GM23338 (cell line): ENCODE data around the gene KRTAP12-1. TPM values are rescaled to one million over a fixed set of nuclear protein-coding genes. Genes with fewer than 3 reads are reported as not detected.
A peak's percentile ranks its signal among the peaks of the same experiment; 100 is the strongest.

ENCODE experiments used
- ATAC-seq: fragments of 200-7000 bp; cut with Tn5 transposase; 3 replicates; pipeline ENCODE4 v1.9.1; 2020
- DNase-seq: peaks from one replicate; pipeline ENCODE4 v3.0.0-alpha.2; 2015; ENCODE audit warnings: low spot score
- H2AFZ ChIP-seq: fragments of 200-600 bp; sonication (generic); 2 replicates; pipeline ENCODE4 v1.8.0; 2016; ENCODE audit warnings: antibody characterized with exemption, mild to moderate bottlenecking, moderate library complexity
- H3F3A ChIP-seq: fragments of 200-600 bp; sonication (generic); replicated peaks from 2 replicates; pipeline ENCODE4 v1.8.0; 2017; ENCODE audit warnings: antibody characterized with exemption, mixed run types, low read depth
- H3K27ac ChIP-seq: fragments of 200-600 bp; sonication (generic); 2 replicates; pipeline ENCODE4 v1.6.1; 2016; ENCODE audit warnings: low read depth
- H3K27me3 ChIP-seq: fragments of 200-600 bp; sonication (generic); 2 replicates; pipeline ENCODE4 v1.8.0; 2016; ENCODE audit warnings: mild to moderate bottlenecking, mixed run types, moderate library complexity; ENCODE audit not compliant: insufficient read depth
- H3K36me3 ChIP-seq: fragments of 200-600 bp; sonication (generic); 2 replicates; pipeline ENCODE4 v1.8.0; 2016; ENCODE audit warnings: mild to moderate bottlenecking; ENCODE audit not compliant: insufficient read depth
- H3K4me1 ChIP-seq: fragments of 200-600 bp; sonication (generic); 2 replicates; pipeline ENCODE4 v1.8.0; 2016; ENCODE audit warnings: mild to moderate bottlenecking, moderate library complexity; ENCODE audit not compliant: insufficient read depth
- H3K4me2 ChIP-seq: fragments of 200-600 bp; sonication (generic); 2 replicates; pipeline ENCODE4 v1.7.1; 2017; ENCODE audit warnings: mixed run types
- H3K4me3 ChIP-seq: fragments of 200-600 bp; sonication (generic); 2 replicates; pipeline ENCODE4 v1.6.1; 2016; ENCODE audit warnings: mixed run types
- H3K79me2 ChIP-seq: fragments of 200-600 bp; sonication (generic); replicated peaks from 2 replicates; pipeline ENCODE4 v1.8.0; 2017; ENCODE audit warnings: mild to moderate bottlenecking; ENCODE audit not compliant: insufficient read depth
- H3K9me2 ChIP-seq: fragments of 200-600 bp; sonication (generic); 2 replicates; pipeline ENCODE4 v1.8.0; 2017; ENCODE audit not compliant: insufficient read depth
- H4K20me1 ChIP-seq: fragments of 200-600 bp; sonication (generic); replicated peaks from 2 replicates; pipeline ENCODE4 v1.8.0; 2017; ENCODE audit warnings: mild to moderate bottlenecking; ENCODE audit not compliant: insufficient read depth
- H3K27ac Mint-ChIP-seq: 2 replicates; pipeline ENCODE4 v1.8.0; 2020; ENCODE audit warnings: inconsistent platforms, mild to moderate bottlenecking, moderate library complexity, mixed read lengths
- H3K27me3 Mint-ChIP-seq: 3 replicates; pipeline ENCODE4 v1.8.0; 2022; ENCODE audit warnings: low read depth, mild to moderate bottlenecking, moderate library complexity, mixed read lengths, inconsistent platforms; ENCODE audit not compliant: insufficient read depth, poor library complexity
- H3K36me3 Mint-ChIP-seq: 3 replicates; pipeline ENCODE4 v1.8.0; 2021; ENCODE audit warnings: low read depth, mild to moderate bottlenecking, inconsistent platforms, moderate library complexity, mixed read lengths
- H3K4me1 Mint-ChIP-seq: 3 replicates; pipeline ENCODE4 v1.8.0; 2020; ENCODE audit warnings: mild to moderate bottlenecking, inconsistent platforms, mixed read lengths
- H3K4me3 Mint-ChIP-seq: 3 replicates; pipeline ENCODE4 v1.8.0; 2021; ENCODE audit warnings: moderate library complexity, mild to moderate bottlenecking, inconsistent platforms, mixed read lengths
- H3K9me3 Mint-ChIP-seq: 3 replicates; pipeline ENCODE4 v1.8.0; 2020; ENCODE audit warnings: moderate library complexity, mild to moderate bottlenecking, inconsistent platforms, mixed read lengths
- CREB1 ChIP-seq: fragments of 250-450 bp; sonication (Bioruptor Pico); IDR thresholded peaks from 2 replicates; pipeline ENCODE4 v1.5.0; 2020; ENCODE audit warnings: low read depth, mild to moderate bottlenecking, moderate library complexity
- EZH2phosphoT487 ChIP-seq: fragments of 200-600 bp; sonication (generic); IDR thresholded peaks from one replicate; pipeline ENCODE4 v1.8.1; 2018; ENCODE audit warnings: antibody characterized with exemption; ENCODE audit not compliant: unreplicated experiment
- JUNB ChIP-seq: IDR thresholded peaks from one replicate; pipeline ENCODE4 v1.6.1; 2016; ENCODE audit warnings: antibody characterized with exemption; ENCODE audit not compliant: unreplicated experiment
- POLR2AphosphoS5 ChIP-seq: IDR thresholded peaks from 2 replicates; pipeline ENCODE4 v1.6.1; 2016; ENCODE audit warnings: antibody characterized with exemption, low read depth
- STAT1 ChIP-seq: IDR thresholded peaks from one replicate; pipeline ENCODE4 v1.6.1; 2016; ENCODE audit warnings: antibody characterized with exemption; ENCODE audit not compliant: unreplicated experiment
- ZNF114 ChIP-seq: fragments of 250-450 bp; sonication (Bioruptor Pico); IDR thresholded peaks from 2 replicates; pipeline ENCODE4 v1.5.0; 2020; ENCODE audit warnings: mild to moderate bottlenecking, moderate library complexity
- ZNF331 ChIP-seq: fragments of 250-450 bp; sonication (Bioruptor Pico); IDR thresholded peaks from 2 replicates; pipeline ENCODE4 v1.5.0; 2020; ENCODE audit warnings: low read depth, mild to moderate bottlenecking, moderate library complexity
- polyA plus RNA-seq: library from polyadenylated mRNA; unstranded; fragments of >200 nt; fragmentation: Nextera tagmentation; extraction: Ambion mirVana; gene quantifications from 2 replicates; pipeline ENCODE4 v1.2.1, GENCODE V29; 2016
- total RNA-seq: library from RNA; depleted of rRNA; stranded (reverse); fragments of >200 nt; shearing (Covaris generic); gene quantifications from 2 replicates; pipeline ENCODE4 v1.2.3, GENCODE V29; 2014
- TF ChIP-seq, protein P1 (sequence below): IDR thresholded peaks from one replicate; pipeline ENCODE4 v1.6.1; 2018; ENCODE audit warnings: antibody characterized with exemption; ENCODE audit not compliant: unreplicated experiment
- TF ChIP-seq, protein P2 (sequence below), 2 experiments: fragments of 200-600 bp in 1 of 2; sonication (generic) in 1 of 2; conservative IDR thresholded peaks; 2 replicates each; pipeline versions ENCODE4 v1.5.1 to v1.6.1; 2016 to 2017; ENCODE audit warnings: antibody characterized with exemption in 2 of 2, low read depth in 2 of 2, mild to moderate bottlenecking in 2 of 2, moderate library complexity in 1 of 2
- TF ChIP-seq, protein P3 (sequence below): fragments of 250-450 bp; sonication (Bioruptor Pico); IDR thresholded peaks from 2 replicates; pipeline ENCODE4 v1.5.0; 2020; ENCODE audit warnings: mild to moderate bottlenecking, moderate library complexity
- TF ChIP-seq, protein P4 (sequence below): IDR thresholded peaks from 2 replicates; pipeline ENCODE4 v1.6.1; 2016; ENCODE audit warnings: antibody characterized with exemption

Gene KRTAP12-1
- total and polyA plus RNA-seq, 2 experiments from 2014 or later, result not detected

DNA sequence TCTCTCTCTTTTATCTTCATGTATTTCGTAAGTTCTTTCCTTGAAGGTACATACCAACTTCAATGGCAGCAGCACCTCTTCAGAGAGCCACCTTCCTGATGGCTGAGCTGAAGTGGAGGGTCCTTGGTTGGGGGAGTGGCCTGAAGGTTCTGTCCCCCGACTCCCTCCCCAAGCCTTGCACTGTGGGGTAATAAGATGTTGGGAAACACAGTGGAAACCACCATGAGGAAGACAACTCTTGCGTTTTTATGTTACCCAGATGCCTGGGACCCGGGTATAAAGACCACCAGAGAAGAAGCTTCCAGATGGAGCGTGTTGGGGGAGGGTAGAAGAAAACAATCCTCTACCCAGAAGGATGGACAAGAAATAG lies 23.4 kb downstream of the KRTAP12-1 start (continued):
- TF ChIP-seq, protein P1, sequence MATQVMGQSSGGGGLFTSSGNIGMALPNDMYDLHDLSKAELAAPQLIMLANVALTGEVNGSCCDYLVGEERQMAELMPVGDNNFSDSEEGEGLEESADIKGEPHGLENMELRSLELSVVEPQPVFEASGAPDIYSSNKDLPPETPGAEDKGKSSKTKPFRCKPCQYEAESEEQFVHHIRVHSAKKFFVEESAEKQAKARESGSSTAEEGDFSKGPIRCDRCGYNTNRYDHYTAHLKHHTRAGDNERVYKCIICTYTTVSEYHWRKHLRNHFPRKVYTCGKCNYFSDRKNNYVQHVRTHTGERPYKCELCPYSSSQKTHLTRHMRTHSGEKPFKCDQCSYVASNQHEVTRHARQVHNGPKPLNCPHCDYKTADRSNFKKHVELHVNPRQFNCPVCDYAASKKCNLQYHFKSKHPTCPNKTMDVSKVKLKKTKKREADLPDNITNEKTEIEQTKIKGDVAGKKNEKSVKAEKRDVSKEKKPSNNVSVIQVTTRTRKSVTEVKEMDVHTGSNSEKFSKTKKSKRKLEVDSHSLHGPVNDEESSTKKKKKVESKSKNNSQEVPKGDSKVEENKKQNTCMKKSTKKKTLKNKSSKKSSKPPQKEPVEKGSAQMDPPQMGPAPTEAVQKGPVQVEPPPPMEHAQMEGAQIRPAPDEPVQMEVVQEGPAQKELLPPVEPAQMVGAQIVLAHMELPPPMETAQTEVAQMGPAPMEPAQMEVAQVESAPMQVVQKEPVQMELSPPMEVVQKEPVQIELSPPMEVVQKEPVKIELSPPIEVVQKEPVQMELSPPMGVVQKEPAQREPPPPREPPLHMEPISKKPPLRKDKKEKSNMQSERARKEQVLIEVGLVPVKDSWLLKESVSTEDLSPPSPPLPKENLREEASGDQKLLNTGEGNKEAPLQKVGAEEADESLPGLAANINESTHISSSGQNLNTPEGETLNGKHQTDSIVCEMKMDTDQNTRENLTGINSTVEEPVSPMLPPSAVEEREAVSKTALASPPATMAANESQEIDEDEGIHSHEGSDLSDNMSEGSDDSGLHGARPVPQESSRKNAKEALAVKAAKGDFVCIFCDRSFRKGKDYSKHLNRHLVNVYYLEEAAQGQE, result no peak

DNA sequence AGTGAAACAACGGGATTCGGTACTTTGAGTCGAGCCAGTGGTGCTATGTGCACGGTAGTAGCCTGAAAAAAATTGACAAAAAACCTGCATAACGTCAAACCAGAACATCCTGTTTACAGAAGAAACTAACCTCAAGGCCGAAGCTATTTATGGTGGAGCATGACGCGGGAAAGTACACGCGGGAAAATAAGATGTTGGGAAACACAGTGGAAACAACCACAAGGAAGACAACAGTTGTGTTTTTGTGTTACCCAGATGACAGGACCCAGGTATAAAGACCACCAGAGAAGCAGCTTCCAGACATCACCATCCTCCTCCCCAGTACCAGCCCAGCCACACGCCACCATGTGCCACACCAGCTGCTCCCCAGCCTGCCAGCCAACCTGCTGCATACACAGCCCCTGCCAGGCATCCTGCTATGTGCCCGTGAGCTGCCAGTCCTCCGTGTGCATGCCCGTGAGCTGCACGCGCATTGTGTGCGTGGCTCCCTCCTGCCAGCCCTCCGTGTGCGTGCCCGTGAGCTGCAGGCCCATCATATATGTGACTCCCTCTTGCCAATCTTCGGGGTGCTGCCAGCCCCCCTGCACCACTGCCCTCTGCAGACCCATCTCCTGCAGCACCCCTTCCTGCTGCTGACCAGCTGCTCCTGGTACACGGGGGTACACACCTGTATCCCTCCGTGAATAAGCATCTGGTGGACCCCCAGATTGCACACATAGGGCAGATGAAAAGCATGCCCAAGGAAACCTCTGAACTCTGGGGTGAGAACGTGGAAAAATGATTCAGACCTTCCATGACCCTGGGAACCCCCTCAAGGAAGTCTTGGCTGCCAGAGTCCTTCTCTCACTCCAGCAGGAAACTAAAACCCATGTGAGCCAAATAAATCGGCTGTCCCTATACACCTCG lies 24.1 kb downstream of the KRTAP12-1 start, which contains the start of gene KRTAP12-3:
Gene KRTAP12-3, plus strand, starts transcription at position 298 of the 906 bp plus-strand sequence. Its CDS starts 48 bp downstream, at position 346.
- H3F3A ChIP-seq, result 0 out of 2 replicates have a peak, but pooled peaks cover 3% of the 10 kb centered on the region
- no peaks in the 10 kb centered on the region for H3K36me3 ChIP-seq
- H3K27me3 Mint-ChIP-seq, result peaks cover 8% of the 10 kb centered on the region
- DNase-seq, result no peak
- no peak for ATAC-seq
- no peak within 1 kb of the TSS; the same call in 2 of the 3 replicates for H3K4me3 Mint-ChIP-seq
- no peaks in the 10 kb centered on the region for H3K27me3 ChIP-seq
- H3K27ac Mint-ChIP-seq, result no peak within 1 kb of the TSS; the same call in 1 of the 2 replicates
- H3K4me1 ChIP-seq, result peaks cover 31% of the 10 kb centered on the region
- no peaks in the 10 kb centered on the region for H3K79me2 ChIP-seq
- H3K9me3 Mint-ChIP-seq, result peaks cover 21% of the 10 kb centered on the region
- peaks cover 9% of the 10 kb centered on the region; the same call in 2 of the 3 replicates for H3K36me3 Mint-ChIP-seq
- no peak within 1 kb of the TSS for H3K4me3 ChIP-seq
- 0 out of 2 replicates have a peak within 1 kb of the TSS, but pooled peaks have one; percentile 47 for H3K4me2 ChIP-seq
- H2AFZ ChIP-seq, result peak within 1 kb of the TSS; percentile 86
- H4K20me1 ChIP-seq, result no peaks in the 10 kb centered on the region
- H3K27ac ChIP-seq, result no peak within 1 kb of the TSS
- no peaks in the 10 kb centered on the region for H3K9me2 ChIP-seq
- H3K4me1 Mint-ChIP-seq, result peaks cover 30% of the 10 kb centered on the region
- TF ChIP-seq, protein P2, sequence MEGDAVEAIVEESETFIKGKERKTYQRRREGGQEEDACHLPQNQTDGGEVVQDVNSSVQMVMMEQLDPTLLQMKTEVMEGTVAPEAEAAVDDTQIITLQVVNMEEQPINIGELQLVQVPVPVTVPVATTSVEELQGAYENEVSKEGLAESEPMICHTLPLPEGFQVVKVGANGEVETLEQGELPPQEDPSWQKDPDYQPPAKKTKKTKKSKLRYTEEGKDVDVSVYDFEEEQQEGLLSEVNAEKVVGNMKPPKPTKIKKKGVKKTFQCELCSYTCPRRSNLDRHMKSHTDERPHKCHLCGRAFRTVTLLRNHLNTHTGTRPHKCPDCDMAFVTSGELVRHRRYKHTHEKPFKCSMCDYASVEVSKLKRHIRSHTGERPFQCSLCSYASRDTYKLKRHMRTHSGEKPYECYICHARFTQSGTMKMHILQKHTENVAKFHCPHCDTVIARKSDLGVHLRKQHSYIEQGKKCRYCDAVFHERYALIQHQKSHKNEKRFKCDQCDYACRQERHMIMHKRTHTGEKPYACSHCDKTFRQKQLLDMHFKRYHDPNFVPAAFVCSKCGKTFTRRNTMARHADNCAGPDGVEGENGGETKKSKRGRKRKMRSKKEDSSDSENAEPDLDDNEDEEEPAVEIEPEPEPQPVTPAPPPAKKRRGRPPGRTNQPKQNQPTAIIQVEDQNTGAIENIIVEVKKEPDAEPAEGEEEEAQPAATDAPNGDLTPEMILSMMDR (conservative IDR thresholded peaks at IDR 0.05; ENCODE audit: low read depth in 2 of 2), result no peak
- TF ChIP-seq, protein P3, sequence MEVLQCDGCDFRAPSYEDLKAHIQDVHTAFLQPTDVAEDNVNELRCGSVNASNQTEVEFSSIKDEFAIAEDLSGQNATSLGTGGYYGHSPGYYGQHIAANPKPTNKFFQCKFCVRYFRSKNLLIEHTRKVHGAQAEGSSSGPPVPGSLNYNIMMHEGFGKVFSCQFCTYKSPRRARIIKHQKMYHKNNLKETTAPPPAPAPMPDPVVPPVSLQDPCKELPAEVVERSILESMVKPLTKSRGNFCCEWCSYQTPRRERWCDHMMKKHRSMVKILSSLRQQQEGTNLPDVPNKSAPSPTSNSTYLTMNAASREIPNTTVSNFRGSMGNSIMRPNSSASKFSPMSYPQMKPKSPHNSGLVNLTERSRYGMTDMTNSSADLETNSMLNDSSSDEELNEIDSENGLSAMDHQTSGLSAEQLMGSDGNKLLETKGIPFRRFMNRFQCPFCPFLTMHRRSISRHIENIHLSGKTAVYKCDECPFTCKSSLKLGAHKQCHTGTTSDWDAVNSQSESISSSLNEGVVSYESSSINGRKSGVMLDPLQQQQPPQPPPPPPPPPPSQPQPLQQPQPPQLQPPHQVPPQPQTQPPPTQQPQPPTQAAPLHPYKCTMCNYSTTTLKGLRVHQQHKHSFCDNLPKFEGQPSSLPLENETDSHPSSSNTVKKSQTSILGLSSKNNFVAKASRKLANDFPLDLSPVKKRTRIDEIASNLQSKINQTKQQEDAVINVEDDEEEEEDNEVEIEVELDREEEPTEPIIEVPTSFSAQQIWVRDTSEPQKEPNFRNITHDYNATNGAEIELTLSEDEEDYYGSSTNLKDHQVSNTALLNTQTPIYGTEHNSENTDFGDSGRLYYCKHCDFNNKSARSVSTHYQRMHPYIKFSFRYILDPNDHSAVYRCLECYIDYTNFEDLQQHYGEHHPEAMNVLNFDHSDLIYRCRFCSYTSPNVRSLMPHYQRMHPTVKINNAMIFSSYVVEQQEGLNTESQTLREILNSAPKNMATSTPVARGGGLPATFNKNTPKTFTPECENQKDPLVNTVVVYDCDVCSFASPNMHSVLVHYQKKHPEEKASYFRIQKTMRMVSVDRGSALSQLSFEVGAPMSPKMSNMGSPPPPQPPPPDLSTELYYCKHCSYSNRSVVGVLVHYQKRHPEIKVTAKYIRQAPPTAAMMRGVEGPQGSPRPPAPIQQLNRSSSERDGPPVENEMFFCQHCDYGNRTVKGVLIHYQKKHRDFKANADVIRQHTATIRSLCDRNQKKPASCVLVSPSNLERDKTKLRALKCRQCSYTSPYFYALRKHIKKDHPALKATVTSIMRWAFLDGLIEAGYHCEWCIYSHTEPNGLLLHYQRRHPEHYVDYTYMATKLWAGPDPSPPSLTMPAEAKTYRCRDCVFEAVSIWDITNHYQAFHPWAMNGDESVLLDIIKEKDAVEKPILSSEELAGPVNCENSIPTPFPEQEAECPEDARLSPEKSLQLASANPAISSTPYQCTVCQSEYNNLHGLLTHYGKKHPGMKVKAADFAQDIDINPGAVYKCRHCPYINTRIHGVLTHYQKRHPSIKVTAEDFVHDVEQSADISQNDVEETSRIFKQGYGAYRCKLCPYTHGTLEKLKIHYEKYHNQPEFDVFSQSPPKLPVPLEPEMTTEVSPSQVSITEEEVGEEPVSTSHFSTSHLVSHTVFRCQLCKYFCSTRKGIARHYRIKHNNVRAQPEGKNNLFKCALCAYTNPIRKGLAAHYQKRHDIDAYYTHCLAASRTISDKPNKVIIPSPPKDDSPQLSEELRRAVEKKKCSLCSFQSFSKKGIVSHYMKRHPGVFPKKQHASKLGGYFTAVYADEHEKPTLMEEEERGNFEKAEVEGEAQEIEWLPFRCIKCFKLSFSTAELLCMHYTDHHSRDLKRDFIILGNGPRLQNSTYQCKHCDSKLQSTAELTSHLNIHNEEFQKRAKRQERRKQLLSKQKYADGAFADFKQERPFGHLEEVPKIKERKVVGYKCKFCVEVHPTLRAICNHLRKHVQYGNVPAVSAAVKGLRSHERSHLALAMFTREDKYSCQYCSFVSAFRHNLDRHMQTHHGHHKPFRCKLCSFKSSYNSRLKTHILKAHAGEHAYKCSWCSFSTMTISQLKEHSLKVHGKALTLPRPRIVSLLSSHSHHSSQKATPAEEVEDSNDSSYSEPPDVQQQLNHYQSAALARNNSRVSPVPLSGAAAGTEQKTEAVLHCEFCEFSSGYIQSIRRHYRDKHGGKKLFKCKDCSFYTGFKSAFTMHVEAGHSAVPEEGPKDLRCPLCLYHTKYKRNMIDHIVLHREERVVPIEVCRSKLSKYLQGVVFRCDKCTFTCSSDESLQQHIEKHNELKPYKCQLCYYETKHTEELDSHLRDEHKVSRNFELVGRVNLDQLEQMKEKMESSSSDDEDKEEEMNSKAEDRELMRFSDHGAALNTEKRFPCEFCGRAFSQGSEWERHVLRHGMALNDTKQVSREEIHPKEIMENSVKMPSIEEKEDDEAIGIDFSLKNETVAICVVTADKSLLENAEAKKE (CRISPR knock-in tag), result no peak
- TF ChIP-seq ZNF114 (CRISPR knock-in tag), result no peak
- TF ChIP-seq JUNB, result no peak
- no peak for TF ChIP-seq ZNF331
- no peak for TF ChIP-seq CREB1 (CRISPR knock-in tag)
- no peak for TF ChIP-seq POLR2AphosphoS5
- no peak for TF ChIP-seq EZH2phosphoT487
- TF ChIP-seq STAT1, result no peak
- TF ChIP-seq, protein P4, sequence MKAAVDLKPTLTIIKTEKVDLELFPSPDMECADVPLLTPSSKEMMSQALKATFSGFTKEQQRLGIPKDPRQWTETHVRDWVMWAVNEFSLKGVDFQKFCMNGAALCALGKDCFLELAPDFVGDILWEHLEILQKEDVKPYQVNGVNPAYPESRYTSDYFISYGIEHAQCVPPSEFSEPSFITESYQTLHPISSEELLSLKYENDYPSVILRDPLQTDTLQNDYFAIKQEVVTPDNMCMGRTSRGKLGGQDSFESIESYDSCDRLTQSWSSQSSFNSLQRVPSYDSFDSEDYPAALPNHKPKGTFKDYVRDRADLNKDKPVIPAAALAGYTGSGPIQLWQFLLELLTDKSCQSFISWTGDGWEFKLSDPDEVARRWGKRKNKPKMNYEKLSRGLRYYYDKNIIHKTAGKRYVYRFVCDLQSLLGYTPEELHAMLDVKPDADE, result no peak
